Astrocyte (in vitro differentiated cells and primary cell): ENCODE data around the gene STIL. TPM values are rescaled to one million over a fixed set of nuclear protein-coding genes. Genes with fewer than 3 reads are reported as not detected.
"Not testable (repeated sequence)": the region's sequence is repeated elsewhere in the genome, so short reads cannot be mapped to it uniquely, and the experiment has no call there.

ENCODE experiments used
- DNase-seq: peaks from one replicate; pipeline ENCODE4 v3.0.0-alpha.2; 2010; ENCODE audit warnings: low read depth
- FAIRE-seq: peaks from 2 replicates; lab custom pipeline; 2011; peaks lifted over from hg19 to GRCh38; lab: Jason Lieb, UNC
- H2AFZ ChIP-seq: 2 replicates; pipeline ENCODE4 v1.6.0; 2012; ENCODE audit warnings: low read depth, low read length, inconsistent platforms
- H3K27ac ChIP-seq: 2 replicates; pipeline ENCODE4 v1.5.1; 2011; ENCODE audit warnings: low read depth, low read length, inconsistent platforms
- H3K27me3 ChIP-seq: 2 replicates; pipeline ENCODE4 v1.6.0; 2011; ENCODE audit warnings: low read length, inconsistent platforms; ENCODE audit not compliant: insufficient read depth
- H3K36me3 ChIP-seq: 2 replicates; pipeline ENCODE4 v1.5.1; 2011; ENCODE audit warnings: low read length, inconsistent platforms; ENCODE audit not compliant: insufficient read depth
- H3K4me1 ChIP-seq: 2 replicates; pipeline ENCODE4 v1.5.1; 2011; ENCODE audit warnings: low read length, inconsistent platforms; ENCODE audit not compliant: insufficient read depth
- H3K4me2 ChIP-seq: 2 replicates; pipeline ENCODE4 v1.6.0; 2012; ENCODE audit warnings: low read length, inconsistent platforms
- H3K4me3 ChIP-seq: 2 replicates; pipeline ENCODE4 v1.5.1; 2011; ENCODE audit warnings: low read depth, mild to moderate bottlenecking, low read length, inconsistent platforms; ENCODE audit not compliant: insufficient read depth
- H3K79me2 ChIP-seq: 2 replicates; pipeline ENCODE4 v1.6.0; 2012; ENCODE audit warnings: mild to moderate bottlenecking, low read length, inconsistent platforms; ENCODE audit not compliant: insufficient read depth
- H3K9ac ChIP-seq: 2 replicates; pipeline ENCODE4 v1.6.0; 2012; ENCODE audit warnings: mild to moderate bottlenecking, low read length, inconsistent platforms
- H3K9me3 ChIP-seq: 2 replicates; pipeline ENCODE4 v1.5.1; 2012; ENCODE audit warnings: low read depth, mild to moderate bottlenecking, low read length, inconsistent platforms; ENCODE audit not compliant: insufficient read depth
- H4K20me1 ChIP-seq: 2 replicates; pipeline ENCODE4 v1.6.0; 2012; ENCODE audit warnings: low read length, inconsistent platforms; ENCODE audit not compliant: insufficient read depth
- H3K27ac Mint-ChIP-seq: one replicate; pipeline ENCODE4 v1.8.0; 2021; ENCODE audit warnings: mild to moderate bottlenecking, mixed read lengths; ENCODE audit not compliant: unreplicated experiment
- H3K27me3 Mint-ChIP-seq: one replicate; pipeline ENCODE4 v1.8.0; 2021; ENCODE audit warnings: low read depth, mixed read lengths; ENCODE audit not compliant: unreplicated experiment
- H3K36me3 Mint-ChIP-seq: one replicate; pipeline ENCODE4 v1.8.0; 2021; ENCODE audit warnings: low read depth, mixed read lengths; ENCODE audit not compliant: unreplicated experiment
- H3K4me1 Mint-ChIP-seq: one replicate; pipeline ENCODE4 v1.8.0; 2021; ENCODE audit warnings: low read depth, mixed read lengths; ENCODE audit not compliant: unreplicated experiment
- H3K4me3 Mint-ChIP-seq: one replicate; pipeline ENCODE4 v1.8.0; 2021; ENCODE audit warnings: mild to moderate bottlenecking, moderate library complexity, mixed read lengths; ENCODE audit not compliant: unreplicated experiment
- H3K9me3 Mint-ChIP-seq: one replicate; pipeline ENCODE4 v1.8.0; 2021; ENCODE audit warnings: mild to moderate bottlenecking, mixed read lengths; ENCODE audit not compliant: unreplicated experiment
- EZH2 ChIP-seq: IDR thresholded peaks from 2 replicates; pipeline ENCODE4 v1.6.1; 2012; ENCODE audit warnings: mild to moderate bottlenecking, low read length, inconsistent platforms; ENCODE audit not compliant: insufficient read depth
- total RNA-seq: library from RNA; stranded (reverse); gene quantifications from 2 replicates; pipeline ENCODE4 v1.2.1, GENCODE V29; 2021
- TF ChIP-seq, protein P1 (sequence below): IDR thresholded peaks from 2 replicates; pipeline ENCODE4 v1.5.1; 2011; ENCODE audit warnings: low read depth, mild to moderate bottlenecking, inconsistent platforms, low read length, moderate library complexity; ENCODE audit not compliant: insufficient read depth

Gene STIL
- total RNA-seq, 1 donor from 2014 or later, result 8.8 TPM

DNA sequence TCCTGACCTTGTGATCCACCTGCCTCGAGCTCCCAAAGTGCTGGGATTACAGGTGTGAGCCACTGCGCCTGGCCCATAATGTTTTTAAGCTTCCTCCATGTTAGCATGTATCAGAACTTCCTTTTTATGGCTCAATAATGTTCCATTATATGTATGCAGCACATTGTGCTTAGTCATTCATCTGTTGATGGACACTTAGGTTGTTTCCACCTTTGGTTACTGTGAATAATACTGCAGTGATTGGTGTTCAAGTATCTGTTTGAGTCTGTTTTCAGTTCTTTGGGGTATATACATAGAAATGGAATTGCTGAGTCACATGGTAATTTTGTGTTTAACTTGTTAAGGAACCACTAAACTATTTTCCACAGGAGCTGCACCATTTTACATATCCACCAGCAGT lies 37.4 kb upstream of the STIL start:
- Histone ChIP-seq H4K20me1 (peaks cover 81% of the 10 kb centered on the region), H3K27me3 (no peaks in the 10 kb centered on the region), H3K4me1 (no peaks in the 10 kb centered on the region), H3K4me2 (no peak overlapping the region), H3K36me3 (peaks cover 5% of the 10 kb centered on the region), H3K9me3 (no peaks in the 10 kb centered on the region), H3K79me2 (peaks cover 92% of the 10 kb centered on the region), H3K4me3 (no peak overlapping the region), H2AFZ (no peak overlapping the region), H3K27ac (no peak overlapping the region), H3K9ac (no peak overlapping the region)
- FAIRE-seq, result no peak
- H3K4me1 Mint-ChIP-seq, result peaks cover 6% of the 10 kb centered on the region
- no peaks in the 10 kb centered on the region for H3K27me3 Mint-ChIP-seq
- peak; percentile 41 for DNase-seq
- no peak overlapping the region for H3K4me3 Mint-ChIP-seq
- H3K9me3 Mint-ChIP-seq, result no peaks in the 10 kb centered on the region
- TF ChIP-seq EZH2, result no peak
- TF ChIP-seq, protein P1, sequence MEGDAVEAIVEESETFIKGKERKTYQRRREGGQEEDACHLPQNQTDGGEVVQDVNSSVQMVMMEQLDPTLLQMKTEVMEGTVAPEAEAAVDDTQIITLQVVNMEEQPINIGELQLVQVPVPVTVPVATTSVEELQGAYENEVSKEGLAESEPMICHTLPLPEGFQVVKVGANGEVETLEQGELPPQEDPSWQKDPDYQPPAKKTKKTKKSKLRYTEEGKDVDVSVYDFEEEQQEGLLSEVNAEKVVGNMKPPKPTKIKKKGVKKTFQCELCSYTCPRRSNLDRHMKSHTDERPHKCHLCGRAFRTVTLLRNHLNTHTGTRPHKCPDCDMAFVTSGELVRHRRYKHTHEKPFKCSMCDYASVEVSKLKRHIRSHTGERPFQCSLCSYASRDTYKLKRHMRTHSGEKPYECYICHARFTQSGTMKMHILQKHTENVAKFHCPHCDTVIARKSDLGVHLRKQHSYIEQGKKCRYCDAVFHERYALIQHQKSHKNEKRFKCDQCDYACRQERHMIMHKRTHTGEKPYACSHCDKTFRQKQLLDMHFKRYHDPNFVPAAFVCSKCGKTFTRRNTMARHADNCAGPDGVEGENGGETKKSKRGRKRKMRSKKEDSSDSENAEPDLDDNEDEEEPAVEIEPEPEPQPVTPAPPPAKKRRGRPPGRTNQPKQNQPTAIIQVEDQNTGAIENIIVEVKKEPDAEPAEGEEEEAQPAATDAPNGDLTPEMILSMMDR, result no peak
- peak overlapping the region; percentile 72 for H3K27ac Mint-ChIP-seq
- peaks cover 4% of the 10 kb centered on the region for H3K36me3 Mint-ChIP-seq

DNA sequence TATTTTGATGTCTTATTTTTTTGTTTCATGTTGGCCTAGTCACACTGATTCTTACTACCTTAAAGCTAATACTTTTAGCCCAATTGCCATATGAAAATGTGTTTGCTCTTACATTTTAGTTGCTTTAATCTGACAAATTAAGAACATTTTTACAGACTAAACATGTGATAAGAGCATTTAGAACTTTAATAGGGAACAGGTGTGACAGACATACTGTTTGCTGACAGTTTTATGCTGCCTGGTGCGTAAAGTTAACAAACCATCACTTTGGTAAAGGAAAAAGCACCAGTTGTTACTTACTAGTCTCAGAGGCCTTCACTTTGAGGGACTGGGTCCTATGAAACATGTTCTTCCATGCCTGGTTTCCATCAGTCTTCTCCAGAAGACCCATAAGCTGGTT lies 34.3 kb upstream of the STIL start:
- Histone ChIP-seq H3K4me2 (no peak overlapping the region), H3K79me2 (peaks cover 91% of the 10 kb centered on the region), H2AFZ (no peak overlapping the region), H3K9me3 (no peaks in the 10 kb centered on the region), H3K27me3 (no peaks in the 10 kb centered on the region), H3K27ac (no peak overlapping the region), H3K4me3 (no peak overlapping the region), H3K4me1 (no peaks in the 10 kb centered on the region), H4K20me1 (peaks cover 70% of the 10 kb centered on the region), H3K9ac (no peak overlapping the region), H3K36me3 (peaks cover 5% of the 10 kb centered on the region)
- FAIRE-seq (no peak), DNase-seq (no peak)
- Mint-ChIP-seq H3K27me3 (no peaks in the 10 kb centered on the region), H3K36me3 (peaks cover 4% of the 10 kb centered on the region), H3K27ac (no peak overlapping the region), H3K4me3 (no peak overlapping the region), H3K9me3 (no peaks in the 10 kb centered on the region), H3K4me1 (peaks cover 6% of the 10 kb centered on the region)
- TF ChIP-seq, protein P1, result no peak
- TF ChIP-seq EZH2, result no peak

DNA sequence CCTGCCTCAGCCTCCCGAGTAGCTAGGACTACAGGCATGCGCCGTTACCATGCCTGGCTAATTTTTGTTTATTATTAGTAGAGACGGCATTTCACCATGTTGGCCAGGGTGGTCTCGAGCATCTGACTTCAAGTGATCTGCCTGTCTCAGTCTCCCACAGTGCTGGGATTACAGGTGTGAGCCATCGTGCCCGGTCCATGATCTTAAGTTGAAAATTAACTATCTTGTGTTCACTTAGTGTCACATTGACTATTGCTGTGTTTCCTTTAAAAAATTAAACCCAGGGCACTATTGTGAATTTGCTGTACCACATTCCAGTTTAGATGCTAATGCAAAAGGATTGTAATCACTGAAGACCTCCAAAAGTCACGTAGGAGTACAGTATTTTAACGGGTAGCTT lies 33.8 kb upstream of the STIL start:
- no peak overlapping the region for H3K27ac Mint-ChIP-seq
- H3K4me3 ChIP-seq, result no peak overlapping the region

DNA sequence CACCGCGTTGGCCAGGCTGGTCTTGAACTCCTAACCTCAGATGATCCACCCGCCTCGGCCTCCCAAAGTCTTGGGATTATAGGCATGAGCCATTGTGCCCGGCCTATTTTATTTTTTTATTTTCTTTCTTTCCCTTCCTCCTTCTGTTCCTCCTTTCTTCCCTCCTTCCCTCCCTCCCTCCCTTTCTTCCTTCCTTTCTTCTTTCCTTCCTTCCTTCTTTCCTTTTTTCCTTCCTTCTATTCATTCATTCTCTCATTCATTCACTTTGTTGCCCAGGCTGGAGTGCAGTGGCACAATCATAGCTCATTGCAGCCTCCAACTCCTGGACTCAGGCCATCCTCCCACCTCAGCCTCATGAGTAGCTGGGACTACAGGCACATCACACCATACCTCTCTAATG lies 33.0 kb upstream of the STIL start:
- Histone ChIP-seq H3K79me2 (peaks cover 82% of the 10 kb centered on the region), H4K20me1 (peaks cover 60% of the 10 kb centered on the region)
- H3K4me3 ChIP-seq, FAIRE-seq, H3K27me3 ChIP-seq, H3K9ac ChIP-seq, DNase-seq, H3K4me1 Mint-ChIP-seq, H3K27ac Mint-ChIP-seq, H3K36me3 ChIP-seq, H3K4me1 ChIP-seq, H3K27ac ChIP-seq, H3K27me3 Mint-ChIP-seq, H2AFZ ChIP-seq, H3K9me3 Mint-ChIP-seq, H3K36me3 Mint-ChIP-seq, H3K9me3 ChIP-seq, H3K4me3 Mint-ChIP-seq, H3K4me2 ChIP-seq: not testable (repeated sequence)

More for the DNA sequence above, 33.8 kb upstream of the STIL start:
- FAIRE-seq (no peak), DNase-seq (no peak)
- H3K9ac ChIP-seq, result no peak overlapping the region
- no peak overlapping the region for H2AFZ ChIP-seq
- H3K79me2 ChIP-seq, result peaks cover 90% of the 10 kb centered on the region
- TF ChIP-seq EZH2, result no peak
- TF ChIP-seq, protein P1, result no peak
- Mint-ChIP-seq H3K36me3 (peaks cover 4% of the 10 kb centered on the region), H3K4me3 (no peak overlapping the region), H3K9me3 (no peaks in the 10 kb centered on the region), H3K27me3 (no peaks in the 10 kb centered on the region), H3K4me1 (peaks cover 6% of the 10 kb centered on the region)
- H4K20me1 ChIP-seq, result peaks cover 66% of the 10 kb centered on the region
- H3K27me3 ChIP-seq, result no peaks in the 10 kb centered on the region
- H3K4me1 ChIP-seq, result no peaks in the 10 kb centered on the region
- H3K36me3 ChIP-seq, result peaks cover 5% of the 10 kb centered on the region
- no peak overlapping the region for H3K27ac ChIP-seq
- H3K9me3 ChIP-seq, result no peaks in the 10 kb centered on the region
- no peak overlapping the region for H3K4me2 ChIP-seq
